NCI-H226 (cell line): Measurements from ENCODE around the gene TSPYL4.

Experiments
- DNase-seq: peaks from one replicate; pipeline ENCODE4 v3.0.0-alpha.2; 2015

Gene TSPYL4

GRCh38 chr6:116221067-116221466, 32.8 kb downstream of the TSPYL4 start:
- DNase-seq: peak; percentile 15

DNA sequence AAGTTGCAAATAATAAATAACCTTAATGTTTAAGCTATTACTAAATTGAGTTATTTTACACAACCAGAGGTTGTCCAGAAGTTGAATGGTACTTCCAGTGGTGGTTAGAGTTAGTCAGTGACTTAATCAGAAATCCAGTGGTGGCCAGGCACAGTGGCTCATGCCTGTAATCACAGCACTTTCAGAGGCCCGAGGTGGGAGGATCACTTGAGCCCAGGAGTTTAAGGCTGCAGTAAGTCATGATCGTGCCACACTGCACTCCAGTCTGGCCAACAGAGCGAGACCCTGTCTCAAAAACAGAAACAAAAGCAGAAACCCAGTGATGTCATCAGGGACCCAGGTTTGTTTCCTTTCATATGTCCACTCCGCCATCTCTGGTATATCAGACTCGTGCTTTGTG, 35.0 kb downstream of the TSPYL4 start:
- no peak for DNase-seq

GRCh38 chr6:116218172-116218633, 35.7 kb downstream of the TSPYL4 start:
- DNase-seq: no peak

- peak; percentile 25 for DNase-seq
Observed at GRCh38 chr6:116217069-116217468, 36.8 kb downstream of the TSPYL4 start.

DNA sequence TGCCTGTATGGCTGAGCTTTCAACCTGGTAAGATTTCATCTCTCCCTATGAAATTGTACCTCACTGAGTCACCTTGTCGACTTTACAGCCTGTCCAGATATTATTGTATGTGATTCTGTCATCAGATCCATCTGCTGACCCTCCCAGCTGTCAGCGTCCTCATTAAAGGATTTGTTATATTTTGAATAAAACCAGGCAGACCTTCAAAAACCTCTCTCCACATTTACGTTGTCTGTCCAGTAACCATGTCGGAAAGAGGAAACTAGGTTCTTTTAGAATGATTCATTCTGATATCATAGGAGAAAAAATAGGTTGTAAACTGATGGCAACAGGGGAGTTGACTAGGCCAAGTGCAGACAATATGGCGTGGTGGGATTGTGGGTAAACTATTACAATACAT, 38.5 kb downstream of the TSPYL4 start:
- DNase-seq: peak; percentile 16

- DNase-seq: no peak
Observed at GRCh38 chr6:116214681-116215080, 39.2 kb downstream of the TSPYL4 start.

DNA sequence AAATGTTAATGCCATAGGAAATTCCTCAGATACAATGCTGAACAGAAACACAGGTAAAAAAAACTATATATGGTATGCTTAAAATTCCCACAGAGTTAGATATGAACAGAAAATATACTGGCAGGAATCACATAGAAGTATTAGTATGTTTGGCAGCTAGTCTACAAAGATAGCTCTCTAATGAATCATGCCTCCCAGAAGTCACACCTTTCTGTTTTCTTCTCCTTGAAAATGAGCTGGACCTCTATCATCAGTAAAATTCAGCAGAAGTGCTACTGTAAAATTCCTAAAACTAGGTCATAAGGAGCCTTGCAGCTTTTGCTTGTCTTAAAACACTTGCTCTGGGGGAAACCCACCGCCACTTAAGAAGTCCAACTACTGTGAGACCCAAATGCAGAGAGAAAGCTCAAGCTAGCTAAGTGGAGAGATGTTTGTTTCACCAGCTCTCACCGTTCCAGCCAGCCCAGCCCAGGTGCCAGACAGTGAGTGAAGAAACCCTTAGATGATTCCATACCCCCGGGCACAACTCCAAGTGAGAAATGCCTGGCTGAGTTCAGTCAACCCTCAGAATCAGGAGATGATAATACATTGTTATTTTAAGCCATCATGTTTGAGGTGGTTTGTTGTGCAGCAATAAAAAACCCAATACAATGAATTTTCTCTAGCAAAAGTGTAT, 43.0 kb downstream of the TSPYL4 start:
- DNase-seq: peak; percentile 95

DNA sequence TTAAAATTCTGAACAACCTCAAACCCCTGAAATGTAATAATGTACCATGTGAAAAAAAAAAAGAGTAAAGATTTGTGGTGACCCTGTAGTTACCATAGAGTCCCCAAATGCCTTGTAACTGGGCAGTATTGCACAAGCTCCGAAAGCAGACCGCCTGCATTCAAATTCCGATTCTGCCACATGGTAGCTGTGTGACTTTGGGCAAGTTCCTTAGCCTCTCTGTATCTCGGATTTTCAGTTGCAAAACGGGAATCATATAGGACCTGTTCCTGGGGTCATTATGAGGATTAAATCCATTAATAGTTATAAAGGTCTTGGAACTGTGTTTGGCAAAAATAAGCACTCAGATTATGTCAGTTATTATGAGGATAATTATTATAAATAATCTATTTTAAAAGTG, 43.6 kb downstream of the TSPYL4 start:
- no peak for DNase-seq

DNA sequence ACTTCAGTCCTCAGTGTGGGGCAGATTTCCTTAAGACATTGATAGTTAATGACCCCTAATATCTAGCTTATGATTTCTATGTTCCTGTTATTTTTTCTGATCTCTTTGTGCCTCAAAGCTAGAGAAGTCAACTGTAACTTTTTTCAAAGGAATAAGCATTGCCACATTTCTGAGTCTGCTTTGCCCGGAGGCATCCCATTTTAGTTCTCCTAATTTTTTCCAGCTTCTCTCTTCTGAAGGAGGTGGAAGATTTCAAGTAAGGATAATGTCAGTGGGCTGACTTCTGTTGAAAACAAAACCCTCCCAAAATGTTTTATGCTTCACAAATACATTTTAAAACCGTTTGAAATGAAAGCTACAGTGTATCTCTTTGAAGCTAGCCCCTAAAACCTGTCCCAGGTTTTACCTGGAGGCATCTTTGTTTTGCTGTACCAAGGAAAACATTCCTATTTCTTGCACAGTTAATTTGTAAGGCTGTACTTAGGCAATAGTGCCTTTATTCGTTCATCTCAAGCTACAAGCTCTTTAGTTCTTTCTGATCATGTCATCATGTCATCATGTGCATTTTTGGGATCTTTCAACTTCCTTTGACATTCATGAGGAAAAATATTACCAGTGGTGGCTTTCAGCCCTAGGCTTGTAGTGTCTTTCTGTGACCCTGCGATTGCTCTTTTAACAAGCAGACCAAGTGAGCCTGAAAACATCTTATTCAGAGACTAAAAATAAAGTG, 45.7 kb downstream of the TSPYL4 start:
- no peak for DNase-seq

DNA sequence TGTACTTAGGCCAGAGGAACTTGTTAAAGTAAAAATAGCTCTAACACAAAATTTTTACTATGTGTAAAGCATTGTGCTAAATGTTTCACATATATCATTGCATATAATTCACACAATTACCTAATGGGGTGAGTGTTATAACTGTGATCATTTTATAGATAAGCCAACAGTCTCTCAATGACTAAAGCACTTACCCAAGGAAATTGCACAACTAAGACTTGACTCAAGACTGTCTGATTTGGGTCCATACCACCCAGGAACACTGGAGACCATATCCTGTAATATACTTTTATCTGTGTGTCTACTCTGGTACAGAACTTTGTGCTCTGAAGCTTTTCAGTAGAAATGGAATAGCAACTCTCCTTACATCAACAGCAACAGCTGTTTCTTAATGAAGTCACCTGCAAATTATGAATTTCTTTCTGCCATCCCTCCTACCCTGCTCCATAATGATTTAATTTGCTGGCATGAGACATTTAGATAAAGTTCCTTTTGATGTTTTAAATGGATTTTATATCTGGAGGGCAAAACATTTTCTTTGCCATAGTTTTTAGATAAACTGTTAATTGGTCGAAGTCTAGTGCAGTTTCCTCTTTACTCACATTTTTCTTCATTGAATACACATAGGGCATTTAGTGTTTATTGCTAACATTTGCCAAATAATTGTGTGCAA, 47.5 kb downstream of the TSPYL4 start:
- peak; percentile 69 for DNase-seq

GRCh38 chr6:116205281-116205680, 48.6 kb downstream of the TSPYL4 start:
- peak; percentile 51 for DNase-seq

- DNase-seq: no peak
Observed at GRCh38 chr6:116201538-116201937, 52.3 kb downstream of the TSPYL4 start.

DNA sequence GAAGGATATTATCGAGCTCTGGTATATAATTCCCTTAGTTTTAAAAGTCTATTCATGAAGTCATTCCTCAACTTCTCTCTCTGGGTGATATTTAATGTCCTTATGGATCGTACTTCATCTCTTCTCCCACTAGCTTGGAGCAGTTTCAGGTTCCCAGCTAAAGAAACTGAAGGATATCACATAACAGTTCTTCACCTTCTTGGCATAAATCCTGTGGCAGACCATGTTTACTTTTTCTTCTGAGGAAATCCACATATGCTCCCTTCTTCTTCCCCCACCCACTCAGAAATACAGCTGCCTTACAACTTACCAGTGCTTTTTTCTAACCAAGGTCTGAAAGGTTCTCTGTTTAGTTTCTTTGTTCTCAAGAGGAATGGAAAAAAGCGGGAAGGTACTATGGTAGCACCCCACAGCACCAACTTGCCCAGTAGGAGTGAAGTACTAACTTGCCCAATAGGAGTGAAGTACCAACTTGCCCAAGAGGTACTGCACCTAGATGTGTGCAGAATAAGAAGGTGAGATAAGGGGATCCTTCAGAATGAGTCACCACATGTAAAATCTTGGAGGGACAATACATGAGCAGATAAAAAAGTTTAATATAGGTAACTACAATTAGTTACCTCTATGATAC, 53.1 kb downstream of the TSPYL4 start:
- no peak for DNase-seq
